Fibroblast of pulmonary artery (primary cell): ENCODE measurements around the gene BMI1.
A peak's percentile ranks its signal among the peaks of the same experiment; 100 is the strongest.

Source experiments
- DNase-seq: peaks from one replicate; pipeline ENCODE4 v3.0.0-alpha.2; 2010; ENCODE audit warnings: low read depth
- H3K4me3 ChIP-seq: replicated peaks from 2 replicates; pipeline ENCODE4 v1.5.1; 2011; ENCODE audit warnings: low read depth, mild to moderate bottlenecking, control low read depth, low read length, moderate library complexity
- CTCF ChIP-seq: IDR thresholded peaks from 2 replicates; pipeline ENCODE4 v1.5.1; 2011; ENCODE audit warnings: mild to moderate bottlenecking, control low read depth, low read length, inconsistent platforms; ENCODE audit errors: missing control alignments

Gene BMI1

GRCh38 chr10:22339761-22340328 lies 18.9 kb downstream of the BMI1 start:
- no peak for TF ChIP-seq CTCF
- no peak for DNase-seq
- peak overlapping the region; percentile 71 for H3K4me3 ChIP-seq

GRCh38 chr10:22340329-22341189 lies 19.7 kb downstream of the BMI1 start:
- DNase-seq: peak; percentile 93
- peak overlapping the region; percentile 71 for H3K4me3 ChIP-seq
- TF ChIP-seq CTCF: no peak

GRCh38 chr10:22341190-22341925 lies 20.5 kb downstream of the BMI1 start:
- peak; percentile 34 for DNase-seq
- TF ChIP-seq CTCF: no peak

GRCh38 chr10:22341926-22342196 lies 21.0 kb downstream of the BMI1 start:
- no peak for TF ChIP-seq CTCF
- H3K4me3 ChIP-seq: no peak overlapping the region
- DNase-seq: no peak

More at GRCh38 chr10:22341190-22341925, 20.5 kb downstream of the BMI1 start:
- peak overlapping the region; percentile 71 for H3K4me3 ChIP-seq

GRCh38 chr10:22342421-22342820 lies 21.5 kb downstream of the BMI1 start:
- no peak overlapping the region for H3K4me3 ChIP-seq
- no peak for DNase-seq
- no peak for TF ChIP-seq CTCF

GRCh38 chr10:22343731-22344130 lies 22.8 kb downstream of the BMI1 start:
- DNase-seq: no peak
- H3K4me3 ChIP-seq: no peak overlapping the region
- no peak for TF ChIP-seq CTCF
